GM19099 (cell line): Measurements from ENCODE around the gene GLP1R.

Experiments used
- POLR2A ChIP-seq: IDR thresholded peaks from 3 replicates; pipeline ENCODE4 v1.6.1; 2011; ENCODE audit warnings: low read depth; ENCODE audit not compliant: insufficient read length; ENCODE audit errors: extremely low read depth

The GLP1R gene

DNA sequence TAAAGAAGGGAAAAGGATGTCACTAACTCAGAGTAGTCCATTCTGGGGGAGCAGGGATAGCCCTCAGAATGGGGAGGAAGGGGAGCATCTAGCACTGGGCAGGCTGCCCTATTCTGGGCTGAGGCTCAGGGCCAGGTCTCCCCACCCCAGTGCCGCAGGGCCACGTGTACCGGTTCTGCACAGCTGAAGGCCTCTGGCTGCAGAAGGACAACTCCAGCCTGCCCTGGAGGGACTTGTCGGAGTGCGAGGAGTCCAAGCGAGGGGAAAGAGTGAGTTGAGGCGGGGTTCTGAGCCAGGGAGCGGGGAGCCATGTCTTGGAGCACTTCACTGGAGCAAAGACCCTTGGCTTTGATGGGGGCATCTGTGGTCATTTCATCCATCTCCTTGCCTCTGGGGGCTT lies 17.0 kb downstream of the GLP1R start:
- no peak for TF ChIP-seq POLR2A

DNA sequence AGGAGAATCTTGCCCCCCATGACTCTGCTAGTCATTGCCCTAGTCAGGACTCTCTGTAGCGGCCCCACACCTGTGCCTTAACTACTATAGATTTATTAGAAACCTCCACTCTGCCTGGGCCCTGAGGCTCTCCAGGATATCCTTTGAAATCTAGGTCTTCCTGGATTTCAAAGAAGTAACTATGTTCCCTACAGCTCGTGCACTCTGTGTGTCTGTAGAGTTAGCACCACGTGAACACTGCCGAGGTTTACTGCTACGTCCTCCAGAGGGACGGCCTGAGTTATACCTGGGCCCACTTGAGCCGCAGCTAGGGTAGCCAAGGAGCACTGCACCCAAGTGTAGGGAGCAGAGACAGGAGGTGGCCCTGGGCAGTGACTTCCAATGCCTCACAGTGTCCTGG lies 19.8 kb downstream of the GLP1R start:
- no peak for TF ChIP-seq POLR2A

DNA sequence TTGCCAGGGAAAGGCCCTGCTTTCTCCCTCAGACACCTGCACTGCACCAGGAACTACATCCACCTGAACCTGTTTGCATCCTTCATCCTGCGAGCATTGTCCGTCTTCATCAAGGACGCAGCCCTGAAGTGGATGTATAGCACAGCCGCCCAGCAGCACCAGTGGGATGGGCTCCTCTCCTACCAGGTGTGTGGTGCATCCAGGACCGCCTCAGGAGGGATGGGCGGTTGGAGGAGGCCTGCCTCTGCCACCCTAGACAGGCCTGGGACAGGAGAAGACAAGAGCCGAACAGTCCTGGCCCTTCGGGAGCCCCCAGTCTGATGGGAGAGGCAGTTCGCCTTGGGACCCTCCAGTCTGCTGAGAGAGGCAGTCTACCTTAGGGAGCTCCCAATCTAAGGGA lies 24.2 kb downstream of the GLP1R start:
- no peak for TF ChIP-seq POLR2A

DNA sequence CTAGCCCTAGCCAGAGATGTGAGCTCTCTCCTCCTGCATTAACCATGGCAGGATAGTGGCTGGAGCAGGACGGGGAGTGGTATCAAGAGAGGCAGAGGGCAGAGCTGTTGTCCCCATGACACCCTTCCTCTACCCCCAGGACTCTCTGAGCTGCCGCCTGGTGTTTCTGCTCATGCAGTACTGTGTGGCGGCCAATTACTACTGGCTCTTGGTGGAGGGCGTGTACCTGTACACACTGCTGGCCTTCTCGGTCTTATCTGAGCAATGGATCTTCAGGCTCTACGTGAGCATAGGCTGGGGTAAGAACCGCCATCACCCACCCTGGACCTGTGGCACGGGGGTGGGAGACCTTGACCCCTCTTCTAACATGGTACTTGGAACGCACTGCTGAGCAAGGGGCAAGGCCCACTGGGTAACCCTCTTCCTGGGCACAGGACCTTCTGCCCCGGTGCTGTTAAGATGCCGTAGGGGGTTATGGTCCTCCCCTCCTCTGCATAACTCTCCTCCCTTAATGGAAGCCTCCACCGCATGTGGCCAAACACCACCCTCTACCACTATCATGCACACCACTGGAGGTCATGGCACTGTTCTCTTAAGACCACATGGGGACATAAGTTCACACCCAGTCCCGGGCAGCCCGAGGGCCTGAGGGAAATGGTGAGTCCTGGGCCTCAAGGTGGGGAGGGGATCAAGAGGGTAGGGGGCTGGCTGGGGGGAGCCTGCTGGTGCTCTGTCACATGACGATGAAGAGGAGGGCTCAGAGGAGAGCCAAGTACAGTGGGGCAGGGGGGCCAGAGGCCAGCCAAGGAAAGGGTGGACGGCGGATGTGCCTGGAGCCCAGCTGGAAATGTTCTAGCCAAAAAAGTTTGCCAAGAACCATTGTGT lies 25.1 kb downstream of the GLP1R start:
- TF ChIP-seq POLR2A = no peak

DNA sequence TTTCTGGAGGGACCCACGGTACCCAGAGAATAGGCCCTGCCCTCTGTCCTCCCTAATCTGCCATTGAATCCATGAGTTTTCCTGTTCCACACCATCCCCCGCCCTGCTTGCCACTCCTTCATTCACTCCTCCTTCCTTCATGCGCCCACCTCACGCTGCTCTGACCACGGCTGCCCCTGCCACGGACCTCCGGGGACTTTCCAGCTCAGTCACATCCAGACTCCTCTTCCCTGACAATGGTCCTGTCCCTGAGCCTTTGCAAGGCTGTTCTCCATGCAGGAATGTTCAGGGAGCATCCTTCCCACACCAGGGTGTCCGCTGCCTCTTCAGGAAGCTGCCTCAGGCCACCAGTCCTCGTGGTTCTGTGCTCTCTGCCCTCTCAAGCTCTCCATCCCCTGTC lies 25.9 kb downstream of the GLP1R start:
- no peak for TF ChIP-seq POLR2A

DNA sequence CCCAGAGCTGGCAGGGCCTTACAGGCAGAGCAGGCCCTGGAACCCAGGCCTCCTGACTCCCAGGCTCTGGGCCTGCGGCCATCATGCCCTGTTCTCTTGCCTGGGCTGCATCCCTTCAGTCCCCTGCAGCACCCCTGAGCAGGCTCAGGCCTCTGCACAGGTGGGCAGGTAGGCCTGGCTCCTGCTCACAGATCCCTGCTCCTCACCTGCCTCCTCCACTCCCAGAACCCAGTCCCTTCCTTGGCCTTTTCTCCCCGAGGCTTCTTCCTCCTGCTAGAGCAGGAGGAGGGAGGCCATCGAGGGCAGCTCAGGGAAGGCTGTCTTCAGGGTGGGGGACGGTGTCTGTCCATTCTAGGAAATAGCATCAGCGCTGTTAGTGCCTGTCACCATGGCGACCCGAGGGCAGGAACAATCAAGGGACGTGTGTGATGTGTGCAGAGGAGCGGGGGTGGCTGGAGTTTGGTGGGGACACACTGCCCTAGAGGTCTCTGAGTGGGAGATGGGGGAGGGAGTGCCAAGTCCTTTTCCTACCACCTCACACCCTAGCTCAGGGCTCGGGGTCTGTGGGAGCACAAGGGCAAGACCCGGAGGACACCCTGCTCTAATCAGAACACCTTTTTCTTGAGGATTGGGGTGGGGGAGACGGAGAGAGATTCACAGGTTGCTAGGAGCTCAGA lies 26.6 kb downstream of the GLP1R start:
- no peak for TF ChIP-seq POLR2A

DNA sequence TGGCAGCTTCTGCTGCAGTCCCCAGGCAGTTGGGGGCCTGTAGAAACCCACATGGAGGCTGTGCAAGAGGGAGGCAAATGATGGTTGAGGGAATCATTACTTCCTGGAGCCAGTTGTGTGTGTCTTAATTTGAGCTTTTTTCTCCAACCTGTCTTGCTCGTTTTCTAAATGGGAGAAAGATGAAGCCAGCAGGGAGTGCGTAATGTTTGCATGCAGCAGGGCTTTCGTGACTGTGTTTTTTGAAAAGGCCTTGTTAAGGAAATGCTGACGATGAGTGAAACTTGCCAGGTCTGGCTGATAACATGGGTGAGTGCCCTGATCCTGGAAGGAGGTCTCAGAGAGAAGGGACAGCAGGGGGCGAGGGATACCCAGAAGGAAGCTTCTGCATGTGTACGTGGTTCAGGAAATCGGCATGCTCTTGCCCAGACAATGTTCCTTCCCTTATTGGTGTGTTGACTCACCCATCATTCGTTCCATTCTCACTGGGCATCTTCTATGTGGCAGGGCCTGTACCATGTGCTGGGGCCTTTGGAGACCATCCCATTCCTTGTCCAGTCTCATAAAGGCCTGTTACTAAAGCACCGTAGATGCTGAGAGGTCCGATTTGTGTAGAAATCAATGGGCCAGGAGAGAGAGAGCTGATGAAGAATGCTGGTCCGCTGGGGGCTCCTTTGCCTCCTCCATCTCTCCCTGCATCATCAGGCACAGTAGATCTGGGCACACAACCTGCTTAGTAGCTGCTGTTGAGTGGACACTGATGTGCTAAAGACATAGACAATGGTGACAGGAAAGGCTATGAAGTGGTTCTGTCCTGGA lies 27.4 kb downstream of the GLP1R start:
- TF ChIP-seq POLR2A = no peak

DNA sequence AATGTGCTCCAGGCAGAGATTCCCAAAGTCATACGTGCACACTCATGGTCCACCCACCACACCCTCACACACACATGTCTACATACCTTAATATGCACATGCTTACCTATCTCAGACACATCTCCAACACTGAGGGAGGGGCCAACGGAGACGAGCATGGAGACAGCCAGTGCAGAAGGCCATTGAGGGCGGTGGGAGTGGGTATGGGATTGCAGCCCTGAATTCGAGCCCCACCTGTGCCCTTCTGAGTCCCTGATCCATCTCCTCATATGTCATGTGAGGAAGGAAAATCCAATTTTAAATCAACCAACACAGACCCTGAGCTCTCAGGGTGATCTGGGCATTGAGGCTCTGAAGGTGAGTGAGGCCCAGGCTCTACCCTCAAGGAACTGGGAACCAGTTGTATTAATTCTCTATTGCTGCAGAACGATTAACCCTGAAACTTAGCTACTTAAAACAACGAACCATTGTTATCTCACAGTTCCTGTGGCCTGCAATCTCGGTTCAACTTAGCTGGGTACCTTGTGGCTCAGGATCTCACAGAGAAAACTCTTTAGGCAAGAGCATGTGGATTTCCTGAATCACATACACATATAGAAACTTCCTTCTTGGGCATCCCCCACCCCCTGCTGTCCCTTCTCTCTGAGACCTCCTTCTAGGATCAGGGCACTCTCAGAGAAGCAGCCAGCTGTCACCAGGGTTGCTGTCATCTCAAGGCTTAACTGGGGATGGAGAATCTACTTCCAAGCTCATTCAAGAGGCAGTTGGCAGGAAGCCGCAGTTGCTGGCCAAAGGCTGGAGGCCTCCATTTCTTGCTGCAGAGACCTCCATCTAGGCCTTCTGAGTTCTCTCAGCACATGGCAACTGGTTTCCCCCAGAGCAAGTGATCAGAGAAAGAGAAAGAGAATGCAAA lies 28.3 kb downstream of the GLP1R start:
- no peak for TF ChIP-seq POLR2A

DNA sequence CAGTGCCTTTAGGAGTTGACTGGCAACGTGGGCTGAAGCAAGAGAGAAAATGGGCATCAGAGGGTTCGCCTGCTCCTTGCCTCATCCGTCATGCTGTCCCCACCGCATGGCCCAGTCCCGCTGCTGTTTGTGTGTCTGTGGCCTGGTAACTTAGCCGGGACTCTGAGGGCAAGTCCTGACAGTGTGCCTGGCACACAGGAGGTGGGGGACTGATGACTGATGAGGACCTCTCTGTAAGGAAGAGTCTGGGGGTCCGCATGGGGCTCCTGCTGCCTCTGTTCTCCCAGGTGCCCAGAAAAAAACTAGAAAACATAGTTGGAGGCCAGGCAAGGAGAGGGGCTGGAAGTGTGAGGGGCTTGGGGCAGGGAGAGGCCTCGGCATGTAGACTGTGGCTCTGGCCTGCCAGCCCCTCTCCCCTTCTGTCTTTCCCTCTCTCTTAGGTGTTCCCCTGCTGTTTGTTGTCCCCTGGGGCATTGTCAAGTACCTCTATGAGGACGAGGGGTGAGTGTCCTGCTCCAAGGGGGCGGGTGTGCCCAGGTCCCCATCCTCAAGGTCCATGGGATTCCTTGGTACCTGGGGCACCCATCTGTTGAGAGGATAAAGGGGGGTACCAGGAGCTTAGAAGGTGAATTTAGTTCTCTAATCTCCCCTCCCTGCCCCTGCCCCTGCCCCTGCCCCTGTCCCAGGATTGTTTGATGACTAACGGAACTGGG lies 29.5 kb downstream of the GLP1R start:
- no peak for TF ChIP-seq POLR2A

DNA sequence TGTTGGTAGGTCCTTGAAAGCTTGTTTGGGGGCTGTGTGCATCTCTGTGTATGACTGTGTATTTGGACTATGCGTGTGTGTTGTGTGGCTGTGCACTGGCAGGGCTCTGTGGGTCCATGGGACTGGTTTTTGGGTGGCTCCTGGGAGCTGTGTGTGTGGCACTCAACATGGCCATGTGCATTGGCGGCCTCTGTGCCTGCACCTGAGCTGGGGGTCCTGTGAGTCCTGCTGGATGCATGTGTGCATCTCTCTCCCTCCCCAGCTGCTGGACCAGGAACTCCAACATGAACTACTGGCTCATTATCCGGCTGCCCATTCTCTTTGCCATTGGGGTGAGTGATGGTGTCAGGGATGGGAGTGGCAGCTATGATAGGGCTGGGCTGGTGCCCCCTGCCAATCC lies 30.1 kb downstream of the GLP1R start:
- TF ChIP-seq POLR2A = no peak

DNA sequence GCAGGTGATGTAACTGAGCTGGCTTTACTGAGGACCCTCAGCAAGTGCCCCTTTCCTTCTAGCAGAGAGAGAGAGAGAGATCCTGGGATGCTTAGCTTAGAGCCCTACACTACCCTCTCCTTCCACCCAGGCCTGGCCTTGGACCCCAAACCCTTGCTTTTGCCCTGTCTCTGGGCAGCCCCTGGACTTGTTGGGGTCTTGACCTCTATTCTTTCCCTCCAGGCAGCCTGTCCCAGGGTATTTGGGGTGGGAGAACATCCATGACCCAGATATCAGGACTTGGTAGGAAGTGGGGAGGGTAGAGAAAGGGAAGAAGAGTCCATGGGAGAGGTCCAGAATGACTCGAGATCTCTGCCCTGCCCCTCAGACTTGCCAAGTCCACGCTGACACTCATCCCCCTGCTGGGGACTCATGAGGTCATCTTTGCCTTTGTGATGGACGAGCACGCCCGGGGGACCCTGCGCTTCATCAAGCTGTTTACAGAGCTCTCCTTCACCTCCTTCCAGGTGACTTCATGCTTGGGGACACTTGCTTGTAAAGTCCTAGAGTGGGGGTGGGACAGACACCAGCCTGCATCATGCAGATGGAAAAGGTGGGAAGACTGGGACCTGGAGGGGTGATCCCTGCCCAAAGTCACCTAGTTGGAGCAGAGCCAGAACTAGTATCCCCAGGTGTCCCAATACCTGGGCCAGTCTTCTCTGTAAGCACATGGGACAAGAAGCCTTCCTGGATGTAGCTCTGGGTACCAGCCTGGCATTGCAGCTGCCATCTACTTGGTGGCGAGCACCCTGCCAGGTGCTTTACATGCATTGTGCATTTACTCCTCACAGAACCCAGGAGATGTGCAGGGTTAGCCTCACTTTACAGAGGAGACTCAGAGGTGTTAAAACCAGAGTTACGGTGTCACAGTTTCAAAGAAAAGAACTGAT lies 30.9 kb downstream of the GLP1R start:
- no peak for TF ChIP-seq POLR2A

DNA sequence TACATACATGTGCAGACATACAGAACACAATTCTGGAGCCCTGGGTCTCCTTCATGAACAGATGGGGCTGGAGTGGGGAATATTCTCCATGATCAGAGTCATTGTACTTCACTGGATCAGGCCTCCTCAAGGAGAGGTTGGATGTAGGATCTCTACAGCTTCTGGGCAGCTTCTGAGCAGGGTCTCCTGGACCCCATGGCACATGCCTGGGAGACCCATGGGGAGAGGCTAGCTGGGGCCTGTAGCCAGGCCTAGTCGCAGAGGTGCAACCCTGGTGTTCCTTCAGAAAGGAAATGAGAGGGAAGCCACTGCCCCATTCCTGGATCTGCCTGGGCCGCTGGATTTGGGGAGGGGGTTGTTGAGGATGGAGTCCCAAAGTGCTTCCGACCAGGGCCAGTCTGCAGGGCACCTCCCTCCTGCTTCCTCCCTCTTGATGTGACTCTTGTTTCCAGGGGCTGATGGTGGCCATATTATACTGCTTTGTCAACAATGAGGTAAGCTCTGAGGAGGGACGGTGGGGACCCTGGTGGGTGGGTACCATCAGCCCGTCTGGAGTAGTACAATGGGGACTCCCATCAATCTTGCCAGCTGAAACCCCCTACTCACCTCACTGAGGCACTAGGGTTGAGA lies 31.8 kb downstream of the GLP1R start:
- TF ChIP-seq POLR2A = no peak

DNA sequence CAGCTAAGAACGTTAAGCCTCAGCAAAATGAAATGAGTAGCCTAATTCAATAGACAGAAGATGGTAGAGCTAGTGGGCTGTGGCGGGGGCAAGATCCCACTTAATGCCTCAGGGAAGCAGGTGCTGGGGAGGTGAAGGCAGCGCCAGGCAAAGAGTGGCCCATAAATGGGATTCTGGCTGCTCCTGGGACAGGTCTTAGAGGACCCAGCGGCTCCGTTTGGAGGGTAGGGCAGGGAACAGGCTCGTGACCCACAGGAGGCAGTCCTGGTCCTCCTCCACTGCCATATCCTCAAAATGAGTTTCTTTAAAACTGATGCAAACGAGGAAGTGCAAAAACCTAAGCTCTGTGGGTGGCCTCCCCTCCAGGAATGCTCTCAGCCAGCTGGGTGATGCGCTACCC lies 33.7 kb downstream of the GLP1R start:
- TF ChIP-seq POLR2A = no peak

DNA sequence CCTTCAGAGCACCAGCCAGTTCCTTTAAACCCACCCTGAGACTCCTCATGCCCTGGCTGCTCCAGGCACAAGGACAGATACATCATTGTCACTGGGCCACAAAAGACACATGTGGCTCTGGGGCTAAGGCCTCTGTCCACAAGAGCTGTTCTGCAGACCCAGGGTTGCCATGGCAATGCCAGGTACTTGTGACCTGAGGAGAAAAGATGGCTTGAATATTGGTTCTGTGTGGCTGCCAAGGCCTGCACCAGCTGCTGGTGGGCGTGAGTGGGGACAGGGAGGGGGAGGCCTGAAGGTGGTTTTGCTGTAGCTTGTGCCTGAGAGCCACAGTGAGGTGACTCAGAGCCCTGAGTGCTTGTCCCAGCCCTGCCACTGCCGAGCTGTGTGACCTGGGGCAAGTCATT lies 34.7 kb downstream of the GLP1R start:
- TF ChIP-seq POLR2A = no peak
